H1 (cell line): ENCODE results near the gene PTPRE. TPM values are rescaled to one million over a fixed set of nuclear protein-coding genes. Genes with fewer than 3 reads are reported as not detected.

Experiments
- CHD7 ChIP-seq: fragments of 300-600 bp; sonication (generic); IDR thresholded peaks from 2 replicates; pipeline ENCODE4 v1.7.1; 2012; ENCODE audit warnings: low read length, moderate library complexity, mild to moderate bottlenecking, inconsistent platforms; ENCODE audit not compliant: insufficient replicate concordance
- polyA plus RNA-seq, 7 experiments: library from polyadenylated mRNA; depleted of rRNA in 3 of 7; stranded (reverse) in 5 of 7; unstranded in 2 of 7; fragments of >200 nt in 5 of 7; fragments of 200-250 nt in 2 of 7; gene quantifications; 1 replicate in 5 of 7; 2 replicates in 1 of 7; 4 replicates in 1 of 7; pipeline versions ENCODE4 v1.2.1 to v1.2.3, GENCODE V29; 2011 to 2013; ENCODE audit warnings: missing spikeins in 2 of 7, mixed read lengths in 2 of 7
- total RNA-seq: library from RNA; stranded (reverse); fragmentation: NEBNext Ultra II Directional; extraction: Animal tissue kit (Norgen Biotek cat#: 25700); gene quantifications from 2 replicates; pipeline ENCODE4 v1.2.1, GENCODE V29; 2021

PTPRE gene
- total and polyA plus RNA-seq, 2 of the 8 experiments (the other 6 are each of a cell fraction or from before 2014, with no cell fraction given) = 0.33 to 0.54 TPM

- no peak for TF ChIP-seq CHD7
- TF ChIP-seq, all 59 proteins: peak for 0
Observed at GRCh38 chr10:128036011-128036615, 129.2 kb downstream of the PTPRE start (continued).
